ENCODE measurements around the gene AMOTL1.

- TF ChIP-seq, protein P1, sequence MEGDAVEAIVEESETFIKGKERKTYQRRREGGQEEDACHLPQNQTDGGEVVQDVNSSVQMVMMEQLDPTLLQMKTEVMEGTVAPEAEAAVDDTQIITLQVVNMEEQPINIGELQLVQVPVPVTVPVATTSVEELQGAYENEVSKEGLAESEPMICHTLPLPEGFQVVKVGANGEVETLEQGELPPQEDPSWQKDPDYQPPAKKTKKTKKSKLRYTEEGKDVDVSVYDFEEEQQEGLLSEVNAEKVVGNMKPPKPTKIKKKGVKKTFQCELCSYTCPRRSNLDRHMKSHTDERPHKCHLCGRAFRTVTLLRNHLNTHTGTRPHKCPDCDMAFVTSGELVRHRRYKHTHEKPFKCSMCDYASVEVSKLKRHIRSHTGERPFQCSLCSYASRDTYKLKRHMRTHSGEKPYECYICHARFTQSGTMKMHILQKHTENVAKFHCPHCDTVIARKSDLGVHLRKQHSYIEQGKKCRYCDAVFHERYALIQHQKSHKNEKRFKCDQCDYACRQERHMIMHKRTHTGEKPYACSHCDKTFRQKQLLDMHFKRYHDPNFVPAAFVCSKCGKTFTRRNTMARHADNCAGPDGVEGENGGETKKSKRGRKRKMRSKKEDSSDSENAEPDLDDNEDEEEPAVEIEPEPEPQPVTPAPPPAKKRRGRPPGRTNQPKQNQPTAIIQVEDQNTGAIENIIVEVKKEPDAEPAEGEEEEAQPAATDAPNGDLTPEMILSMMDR (IDR thresholded peaks at IDR 0.05) = no peak
- TF ChIP-seq POLR2A (IDR thresholded peaks at IDR 0.05) = no peak
Measured at GRCh38 chr11:94862926-94863880, 95.0 kb downstream of the AMOTL1 start.
